ENCODE results near the gene PLA2G7. TPM values are rescaled to one million over a fixed set of nuclear protein-coding genes. Genes with fewer than 3 reads are reported as not detected.

Gene PLA2G7
- total and polyA plus RNA-seq, 2 donors from 2014 or later, result 1.9 TPM; not detected in 1

- H3K27ac ChIP-seq (ENCODE audit: low read depth in 2 of 2, low read length in 2 of 2), result no peak overlapping the region
- FAIRE-seq (no peak), DNase-seq (no peak)
- no peaks in the 10 kb centered on the region for H3K4me1 ChIP-seq (ENCODE audit: control insufficient read depth in 2 of 3, insufficient read depth in 2 of 3, low read depth in 1 of 3, low read length in 3 of 3)
- H3K4me3 ChIP-seq (ENCODE audit: low read length in 3 of 3), result no peak overlapping the region
- H3K9me3 ChIP-seq (ENCODE audit: control insufficient read depth in 2 of 3, insufficient read depth in 1 of 3, low read length in 3 of 3), result no peaks in the 10 kb centered on the region
- no peaks in the 10 kb centered on the region for H3K27me3 ChIP-seq (ENCODE audit: control insufficient read depth, insufficient read depth, low read length)
- H3K9ac ChIP-seq (ENCODE audit: low read length in 3 of 3), result no peak overlapping the region
- TF ChIP-seq CTCF (IDR thresholded peaks at IDR 0.05; ENCODE audit: borderline replicate concordance, extremely low read depth, insufficient read depth), result no peak
- H3K36me3 ChIP-seq (ENCODE audit: control insufficient read depth in 2 of 3, insufficient read depth in 3 of 3, low read length in 3 of 3), result no peaks in the 10 kb centered on the region
- intact Hi-C loops (cut with DNase I), result no loop called here
Observed at GRCh38 chr6:46763466-46763865, 28.3 kb upstream of the PLA2G7 start.

GRCh38 chr6:46760925-46761324 lies 25.8 kb upstream of the PLA2G7 start:
- no peak overlapping the region for H3K27ac ChIP-seq (ENCODE audit: low read depth in 2 of 2, low read length in 2 of 2)

GRCh38 chr6:46758960-46759753 lies 24.0 kb upstream of the PLA2G7 start:
- H3K4me3 ChIP-seq (ENCODE audit: low read length in 3 of 3), result no peak overlapping the region
- no peaks in the 10 kb centered on the region for H3K27me3 ChIP-seq (ENCODE audit: control insufficient read depth, insufficient read depth, low read length)
- DNase-seq (no peak), FAIRE-seq (no peak)
- intact Hi-C loops (cut with DNase I), result no loop called here
- no peaks in the 10 kb centered on the region for H3K36me3 ChIP-seq (ENCODE audit: control insufficient read depth in 2 of 3, insufficient read depth in 3 of 3, low read length in 3 of 3)
- H3K4me1 ChIP-seq (ENCODE audit: control insufficient read depth in 2 of 3, insufficient read depth in 2 of 3, low read depth in 1 of 3, low read length in 3 of 3), result peaks cover 0 to 6% (median 2%) of the 10 kb centered on the region in 3 donors
- H3K9ac ChIP-seq (ENCODE audit: low read length in 3 of 3), result no peak overlapping the region
- H3K27ac ChIP-seq (ENCODE audit: low read depth in 2 of 2, low read length in 2 of 2), result no peak overlapping the region
- TF ChIP-seq CTCF (IDR thresholded peaks at IDR 0.05; ENCODE audit: borderline replicate concordance, extremely low read depth, insufficient read depth), result no peak
- H3K9me3 ChIP-seq (ENCODE audit: control insufficient read depth in 2 of 3, insufficient read depth in 1 of 3, low read length in 3 of 3), result no peaks in the 10 kb centered on the region

More at GRCh38 chr6:46760925-46761324, 25.8 kb upstream of the PLA2G7 start:
- intact Hi-C loops (cut with DNase I), result no loop called here
- FAIRE-seq (no peak), DNase-seq (no peak)
- Histone ChIP-seq H3K4me1 (ENCODE audit: control insufficient read depth in 2 of 3, insufficient read depth in 2 of 3, low read depth in 1 of 3, low read length in 3 of 3) (peaks cover 0 to 6% (median 2%) of the 10 kb centered on the region in 3 donors), H3K4me3 (ENCODE audit: low read length in 3 of 3) (no peak overlapping the region), H3K27me3 (ENCODE audit: control insufficient read depth, insufficient read depth, low read length) (no peaks in the 10 kb centered on the region), H3K9ac (ENCODE audit: low read length in 3 of 3) (no peak overlapping the region), H3K9me3 (ENCODE audit: control insufficient read depth in 2 of 3, insufficient read depth in 1 of 3, low read length in 3 of 3) (no peaks in the 10 kb centered on the region), H3K36me3 (ENCODE audit: control insufficient read depth in 2 of 3, insufficient read depth in 3 of 3, low read length in 3 of 3) (no peaks in the 10 kb centered on the region)
- no peak for TF ChIP-seq CTCF (IDR thresholded peaks at IDR 0.05; ENCODE audit: borderline replicate concordance, extremely low read depth, insufficient read depth)
